NCI-H82 treated with DMSO at 0.1 percent for 48 hours (cell line): ENCODE measurements around the gene CARM1.
"Not testable (repeated sequence)": the region's sequence is repeated elsewhere in the genome, so short reads cannot be mapped to it uniquely, and the experiment has no call there.

Source experiments
- DNase-seq: peaks from one replicate; lab custom pipeline; 2025; ENCODE audit not compliant: unreplicated experiment; lab: John Stamatoyannopoulos, UW

CARM1 gene

DNA sequence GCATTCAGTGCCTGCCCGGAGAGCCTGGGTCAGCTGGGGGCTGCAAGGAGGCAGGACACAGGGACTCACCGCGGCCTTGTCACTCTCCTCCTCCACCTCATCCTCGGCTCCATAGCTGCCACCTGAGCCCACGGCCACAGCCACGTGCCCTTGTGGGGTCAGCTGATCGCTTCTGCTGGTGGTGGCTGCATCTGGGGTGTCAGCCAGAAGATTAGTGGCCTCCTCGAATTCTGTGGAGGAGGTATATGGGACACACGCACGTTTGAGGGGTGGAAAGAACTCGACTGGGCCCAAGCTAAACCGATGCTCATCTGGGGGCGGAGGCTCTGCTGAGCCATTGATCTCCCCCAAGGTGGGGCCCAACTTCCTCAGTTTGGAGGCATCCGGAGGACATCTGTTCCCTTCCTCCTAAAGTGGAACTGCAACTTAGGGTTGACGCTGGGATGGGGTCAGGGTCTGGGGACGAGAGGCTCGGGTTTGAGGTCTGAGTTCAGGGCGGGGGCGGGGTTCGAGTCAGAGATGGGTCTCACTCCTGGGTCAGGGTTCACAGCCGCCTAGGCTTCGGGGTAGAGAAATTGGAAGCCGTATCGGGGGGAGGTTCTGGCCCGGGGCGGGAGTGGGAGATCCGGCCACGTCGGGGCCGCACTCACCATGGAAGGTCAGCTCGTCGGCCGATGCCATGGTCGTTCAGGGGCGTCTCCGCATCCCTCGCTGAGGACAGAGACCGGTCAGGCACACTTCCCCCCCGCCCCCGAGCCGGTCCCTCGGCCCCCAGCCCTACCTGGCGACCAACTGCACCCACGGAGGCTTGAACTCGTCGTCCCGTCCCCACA lies 56.6 kb downstream of the CARM1 start:
- no peak for DNase-seq

DNA sequence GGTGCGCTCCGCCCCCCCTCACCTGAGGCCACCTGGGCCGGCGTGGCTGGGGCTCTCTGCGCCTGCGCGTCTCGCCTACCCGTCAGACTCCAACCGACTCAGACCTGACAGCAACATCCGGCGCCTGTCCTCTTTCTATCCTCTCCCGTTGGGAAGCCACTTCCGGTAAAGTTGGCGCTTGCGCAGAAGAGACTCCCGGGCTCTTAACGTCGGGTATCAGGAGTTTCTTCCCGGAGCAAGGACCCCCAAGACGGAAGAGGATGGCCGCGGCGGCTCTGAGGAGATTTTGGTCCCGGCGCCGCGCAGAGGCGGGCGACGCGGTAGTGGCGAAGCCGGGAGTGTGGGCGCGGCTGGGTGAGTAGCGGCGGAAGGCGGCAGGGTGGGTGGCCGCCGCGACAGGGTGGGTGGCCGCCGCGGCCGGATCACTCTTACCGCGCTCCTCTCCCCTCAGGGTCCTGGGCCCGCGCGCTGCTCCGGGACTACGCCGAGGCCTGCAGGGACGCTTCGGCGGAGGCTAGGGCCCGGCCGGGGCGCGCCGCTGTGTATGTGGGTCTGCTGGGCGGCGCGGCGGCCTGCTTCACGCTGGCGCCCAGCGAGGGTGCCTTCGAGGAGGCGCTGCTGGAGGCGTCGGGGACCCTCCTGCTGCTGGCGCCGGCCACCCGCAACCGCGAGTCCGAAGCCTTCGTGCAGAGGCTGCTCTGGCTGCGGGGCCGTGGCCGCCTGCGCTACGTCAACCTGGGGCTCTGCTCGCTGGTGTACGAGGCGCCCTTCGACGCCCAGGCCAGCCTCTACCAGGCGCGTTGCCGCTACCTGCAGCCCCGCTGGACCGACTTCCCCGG lies 57.4 kb downstream of the CARM1 start, which contains the start of the genes TIMM29 and YIPF2:
Gene TIMM29, plus strand, starts transcription at position 249 of the 839 bp plus-strand sequence. Its CDS starts 12 bp downstream, at position 261.
Gene YIPF2, minus strand, starts transcription at position 77 of the 839 bp plus-strand sequence. CDS start 229 bp downstream, outside the sequence.
- peak; percentile 92 for DNase-seq

DNA sequence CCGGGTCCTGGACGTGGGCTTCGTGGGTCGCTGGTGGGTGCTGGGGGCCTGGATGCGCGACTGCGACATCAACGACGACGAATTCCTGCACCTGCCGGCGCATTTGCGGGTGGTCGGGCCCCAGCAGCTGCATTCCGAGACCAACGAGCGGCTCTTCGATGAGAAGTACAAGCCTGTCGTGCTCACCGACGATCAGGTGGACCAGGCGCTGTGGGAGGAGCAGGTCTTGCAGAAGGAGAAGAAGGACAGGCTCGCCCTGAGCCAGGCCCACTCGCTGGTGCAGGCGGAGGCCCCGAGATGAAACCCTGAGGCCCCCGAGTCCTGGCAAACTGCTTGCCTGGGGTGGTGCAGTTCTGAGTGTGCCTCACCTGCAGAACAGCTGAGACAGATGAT lies 58.0 kb downstream of the CARM1 start:
- DNase-seq: no peak

DNA sequence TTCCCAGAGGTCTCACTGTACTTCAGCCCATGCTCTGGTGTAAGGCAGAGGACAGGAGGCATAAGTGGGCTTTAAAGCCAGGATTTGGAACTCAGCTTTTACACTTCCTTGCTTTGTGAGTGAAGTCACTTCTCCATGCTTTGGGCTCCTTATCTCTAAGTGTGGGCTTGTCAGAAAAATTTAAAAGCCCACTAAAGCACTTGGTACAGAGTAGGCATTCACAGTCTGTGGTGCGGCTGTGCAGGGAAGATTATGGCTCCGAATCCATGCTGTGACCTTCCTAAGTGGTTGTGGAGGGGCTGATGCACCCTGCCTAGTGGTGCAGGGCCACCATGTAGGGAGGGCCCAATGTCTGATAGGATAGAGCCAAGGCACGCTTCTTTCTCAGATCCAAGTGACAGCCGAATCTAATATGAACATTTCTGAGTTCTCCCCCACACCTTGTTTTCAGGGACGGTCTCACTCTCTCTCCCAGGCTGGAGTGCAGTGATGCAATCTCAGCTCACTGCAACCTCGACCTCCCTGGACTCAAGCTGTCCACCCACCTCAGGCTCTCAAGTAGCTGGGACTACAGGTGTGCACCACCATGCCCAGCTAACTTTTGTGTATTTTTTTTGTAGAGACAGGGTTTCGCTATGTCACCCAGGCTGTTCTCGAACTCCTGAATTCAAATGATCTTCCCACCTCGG lies 64.2 kb downstream of the CARM1 start:
- DNase-seq: no peak

DNA sequence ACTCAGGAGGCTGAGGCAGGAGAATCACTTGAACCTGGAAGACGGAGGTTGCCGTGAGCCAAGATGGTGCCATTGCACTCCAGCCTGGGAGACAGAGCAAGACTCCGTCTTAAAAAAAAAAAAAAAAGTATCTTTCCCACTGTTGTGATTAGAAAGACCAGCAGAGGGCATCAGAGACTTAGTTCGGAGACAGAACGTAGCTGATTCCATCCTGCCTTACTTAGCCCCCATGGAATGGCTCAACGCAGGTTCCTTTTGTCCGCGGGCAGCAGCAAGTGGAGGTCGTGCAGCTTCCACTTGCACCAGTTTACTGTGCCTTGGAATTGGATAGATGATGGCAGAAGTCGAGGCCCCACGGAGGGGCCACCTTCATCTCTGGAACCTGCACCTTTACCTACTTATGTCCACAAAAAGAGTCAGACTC lies 65.3 kb downstream of the CARM1 start:
- peak; percentile 73 for DNase-seq

DNA sequence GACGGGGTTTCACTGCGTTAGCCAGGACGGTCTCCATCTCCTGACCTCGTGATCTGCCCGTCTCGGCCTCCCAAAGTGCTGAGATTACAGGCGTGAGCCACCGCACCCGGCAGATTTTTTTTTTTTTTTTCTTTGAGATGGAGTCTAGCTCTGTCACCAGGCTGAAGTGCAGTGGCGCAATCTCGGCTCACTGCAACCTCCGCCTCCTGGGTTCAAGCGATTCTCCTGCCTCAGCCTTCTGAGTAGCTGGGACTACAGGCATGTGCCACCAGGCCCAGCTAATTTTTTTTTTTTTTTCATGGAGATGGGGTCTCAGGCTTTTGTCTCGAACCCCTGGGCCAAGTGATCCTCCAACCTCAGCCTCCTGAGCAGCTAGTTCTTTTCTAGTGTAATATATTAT lies 70.3 kb downstream of the CARM1 start:
- DNase-seq: not testable (repeated sequence)

DNA sequence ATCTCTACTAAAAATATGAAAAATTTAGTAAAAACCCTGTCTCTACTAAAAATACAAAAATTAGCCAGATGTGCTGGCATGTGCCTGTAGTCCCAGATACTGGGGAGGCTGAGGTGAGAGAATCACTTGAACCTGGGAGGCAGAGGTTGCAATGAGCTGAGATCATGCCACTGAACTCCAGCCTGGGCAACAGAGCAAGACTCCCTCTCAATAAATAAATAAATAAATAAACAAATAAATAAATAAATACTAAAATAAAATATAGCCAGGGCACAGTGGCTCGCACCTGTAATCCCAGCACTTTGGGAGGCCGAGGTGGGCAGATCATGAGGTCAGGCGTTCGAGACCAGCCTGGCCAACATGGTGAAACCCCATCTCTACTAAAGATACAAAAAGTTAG lies 72.1 kb downstream of the CARM1 start:
- not testable (repeated sequence) for DNase-seq

DNA sequence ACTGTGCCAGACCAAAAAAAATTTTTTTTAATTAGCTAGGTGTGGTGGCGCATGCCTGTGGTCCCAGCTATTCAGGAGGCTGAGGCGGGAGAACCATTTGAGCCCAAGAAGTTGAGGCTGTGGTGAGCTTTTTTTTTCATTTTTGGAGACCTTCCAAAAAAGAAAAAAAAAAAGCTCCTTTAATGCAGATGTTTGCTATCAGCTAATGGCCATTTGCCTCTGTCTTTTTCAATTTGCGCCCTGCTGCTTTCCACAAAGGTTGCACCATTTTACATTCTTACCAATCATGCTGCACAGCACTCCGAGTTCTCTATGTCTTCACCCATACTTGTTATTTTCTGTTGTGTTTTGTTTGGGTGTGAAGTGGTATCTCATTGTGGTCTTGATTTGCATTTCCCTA lies 73.9 kb downstream of the CARM1 start:
- DNase-seq: no peak

DNA sequence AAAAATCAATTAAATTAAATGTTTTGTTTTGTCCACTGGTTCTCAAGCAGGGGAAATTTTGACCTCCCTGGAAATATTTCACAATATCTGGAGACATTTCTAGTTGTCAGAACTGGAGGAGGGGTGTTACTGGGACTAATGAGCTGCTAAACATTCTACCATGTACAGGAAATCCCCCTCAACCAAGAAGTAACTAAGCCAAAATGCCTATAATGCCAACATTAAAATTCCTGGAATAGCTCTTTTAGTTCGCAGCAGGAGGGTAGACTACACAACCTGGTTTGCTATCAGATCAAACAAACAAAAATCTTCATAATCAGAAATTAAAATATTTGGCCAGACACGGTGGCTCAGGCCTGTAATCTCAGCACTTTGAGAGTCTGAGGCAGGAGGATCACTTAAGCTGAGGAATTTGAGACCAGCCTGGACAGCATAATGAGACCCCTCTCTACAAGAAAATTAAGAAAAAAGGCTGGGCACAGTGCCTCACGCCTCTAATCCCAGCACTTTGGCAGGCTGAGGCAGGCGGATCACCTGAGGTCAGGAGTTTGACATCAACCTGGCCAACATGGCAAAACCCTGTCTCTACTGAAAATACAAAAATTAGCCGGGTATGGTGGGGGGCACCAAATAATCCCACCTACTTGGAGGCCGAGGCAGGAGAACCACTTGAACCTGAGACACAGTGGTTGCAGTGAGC lies 75.8 kb downstream of the CARM1 start:
- DNase-seq: no peak

DNA sequence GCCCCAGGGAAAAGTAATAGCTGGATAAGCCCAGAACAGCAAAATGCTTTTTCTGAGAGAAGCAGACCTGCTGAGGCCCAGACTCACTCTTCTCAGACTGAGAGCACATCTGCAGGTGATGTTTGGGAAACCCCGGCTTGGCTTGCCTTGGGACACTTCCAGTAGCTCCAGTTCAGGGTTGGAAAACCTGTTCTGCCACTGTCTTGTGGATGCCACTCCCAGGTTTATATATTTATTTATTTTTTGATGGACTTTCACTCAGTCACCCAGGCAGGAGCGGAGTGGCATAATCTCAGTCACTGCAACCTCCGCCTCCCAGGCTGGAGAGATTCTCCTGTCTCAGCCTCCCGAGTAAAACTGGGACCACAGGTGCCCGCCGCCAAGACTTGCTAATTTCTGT lies 81.5 kb downstream of the CARM1 start:
- DNase-seq: no peak

DNA sequence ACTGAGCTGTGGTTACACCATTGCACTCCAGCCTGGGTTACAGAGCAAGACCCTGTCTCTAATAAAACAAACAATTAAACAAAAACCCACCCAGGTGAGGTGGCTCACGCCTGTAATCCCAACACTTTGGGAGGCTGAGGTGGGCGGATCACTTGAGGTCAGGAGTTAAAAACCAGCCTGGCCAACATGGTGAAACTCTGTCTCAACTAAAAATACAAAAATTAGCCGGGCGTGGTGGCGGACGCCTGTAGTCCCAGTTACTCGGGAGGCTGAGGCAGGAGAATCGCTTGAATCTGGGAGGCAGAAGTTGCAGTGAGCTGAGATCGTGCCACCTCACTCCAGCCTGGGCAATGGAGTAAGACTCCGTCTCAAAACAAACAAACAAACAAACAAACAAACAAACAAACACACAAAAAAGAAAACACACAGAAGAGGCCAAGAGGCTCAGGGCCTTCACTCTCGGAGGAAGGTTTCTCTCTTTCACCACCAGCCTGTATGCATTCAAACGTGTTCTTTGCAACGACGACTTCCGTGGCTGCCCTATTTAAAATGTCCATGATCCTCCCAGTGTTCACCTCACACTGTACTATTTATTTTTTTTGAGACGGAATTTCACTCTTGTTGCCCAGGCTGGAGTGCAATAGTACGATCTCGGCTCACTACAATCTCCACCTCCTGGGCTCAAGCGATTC lies 88.1 kb downstream of the CARM1 start:
- DNase-seq: not testable (repeated sequence)

DNA sequence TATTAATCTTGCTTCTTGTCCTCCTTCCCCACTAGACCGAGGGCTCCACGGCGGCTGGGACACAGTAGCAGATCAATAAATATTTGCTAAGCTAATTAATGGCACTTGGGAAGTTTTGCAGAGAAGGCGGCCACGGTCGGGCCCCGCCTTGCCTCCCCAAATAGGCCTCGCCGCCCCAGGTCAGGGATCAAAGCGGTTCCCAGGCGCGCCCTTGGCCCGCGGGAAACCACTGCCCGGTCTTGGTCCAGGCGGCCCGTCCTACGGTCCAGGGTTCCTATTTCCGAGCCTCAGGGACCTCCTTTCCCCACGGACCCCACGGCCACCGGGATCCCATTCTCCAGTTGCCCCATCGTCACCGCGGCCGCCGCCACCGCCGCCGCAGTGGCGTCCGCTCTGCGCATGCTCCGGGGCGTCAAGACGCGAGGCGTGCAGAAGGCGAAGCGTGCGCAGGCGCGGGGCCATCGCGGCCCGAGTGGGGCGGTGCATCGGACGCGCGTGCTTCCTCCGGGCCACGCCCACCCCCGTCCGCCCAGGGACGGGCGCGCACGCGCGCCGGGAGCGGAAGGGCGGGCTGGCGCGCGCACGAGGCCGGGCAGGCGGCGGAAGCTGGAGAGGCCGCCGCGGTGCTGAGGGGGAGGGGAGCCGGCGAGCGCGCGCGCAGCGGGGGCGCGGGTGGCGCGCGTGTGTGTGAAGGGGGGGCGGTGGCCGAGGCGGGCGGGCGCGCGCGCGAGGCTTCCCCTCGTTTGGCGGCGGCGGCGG lies 89.1 kb downstream of the CARM1 start, which contains the start of gene SMARCA4:
Gene SMARCA4, plus strand, starts transcription at position 717 of the 759 bp plus-strand sequence. CDS start 23,122 bp downstream, outside the sequence.
- DNase-seq: peak; percentile 42

DNA sequence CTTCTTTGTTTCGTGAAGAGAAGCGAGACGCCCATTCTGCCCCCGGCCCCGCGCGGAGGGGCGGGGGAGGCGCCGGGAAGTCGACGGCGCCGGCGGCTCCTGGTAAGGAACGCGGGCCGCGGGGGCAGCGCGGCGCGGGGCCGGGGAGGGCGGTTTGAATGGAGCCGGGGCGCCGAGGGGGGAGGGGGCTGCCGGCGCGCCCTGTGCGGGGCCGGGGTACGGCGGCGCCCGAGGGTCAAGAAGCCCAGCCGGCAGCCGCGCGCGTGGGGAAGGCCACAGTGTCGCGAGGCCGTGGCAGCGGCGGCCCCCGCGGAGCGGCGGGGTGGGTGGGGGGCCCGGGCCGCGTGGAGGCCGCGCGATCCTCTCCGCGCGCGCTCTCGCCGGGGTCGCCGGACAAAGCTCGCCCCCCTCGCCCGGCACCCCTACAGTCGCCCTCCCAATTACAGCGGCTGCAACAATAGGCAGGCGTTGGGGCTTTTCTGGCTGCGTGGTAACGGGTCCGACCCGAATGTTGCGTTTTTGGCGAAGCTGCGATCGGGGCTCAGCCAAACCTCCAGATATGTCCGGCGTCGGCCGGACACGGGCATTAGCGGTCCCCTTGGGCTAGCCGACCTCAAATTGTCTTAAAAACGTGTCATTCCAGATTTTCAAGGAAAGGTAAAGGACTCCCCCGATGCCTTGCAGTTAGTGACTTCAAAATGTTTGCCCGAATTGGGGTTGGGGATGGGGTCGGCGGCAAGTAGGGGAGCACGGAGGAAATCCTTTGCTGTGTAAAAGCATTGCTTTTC lies 89.9 kb downstream of the CARM1 start:
- no peak for DNase-seq

DNA sequence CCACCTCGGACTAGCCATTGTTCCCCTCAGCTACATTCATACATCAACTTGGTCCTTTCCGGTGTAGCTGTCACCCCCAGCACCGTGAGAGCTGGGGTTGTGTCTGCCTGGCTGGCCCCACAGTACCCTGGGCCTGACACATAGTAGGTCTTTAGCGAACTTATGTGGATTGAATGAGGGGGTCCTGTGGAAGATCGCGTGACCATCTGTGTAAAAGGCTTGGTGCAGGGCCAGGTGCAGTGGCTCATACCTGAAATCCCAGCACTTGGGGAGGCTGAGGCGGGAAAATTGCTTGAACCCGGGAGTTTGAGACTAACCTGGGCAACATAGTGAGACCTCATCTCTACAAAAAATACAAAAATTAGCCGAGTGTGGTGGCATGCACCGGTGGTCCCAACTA lies 91.5 kb downstream of the CARM1 start:
- DNase-seq: no peak

DNA sequence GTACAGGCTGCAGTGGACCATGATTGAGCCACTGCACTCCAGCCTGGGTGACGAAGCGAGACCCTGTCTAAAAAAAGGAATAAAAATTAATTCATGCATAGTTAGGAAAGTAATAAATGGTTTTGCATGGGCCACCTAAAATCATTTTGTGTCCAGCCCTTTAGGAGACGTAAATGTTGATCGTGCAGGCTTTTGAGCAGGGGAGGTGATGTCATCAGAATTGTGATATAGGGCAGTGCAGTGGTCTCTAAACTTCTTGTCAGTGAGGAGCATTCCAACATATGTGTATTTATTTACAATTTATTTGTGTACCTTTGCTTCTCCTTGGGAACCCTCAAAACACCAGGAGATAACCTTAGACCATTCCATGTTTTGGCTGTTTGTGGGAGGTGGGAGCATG lies 92.5 kb downstream of the CARM1 start:
- no peak for DNase-seq

DNA sequence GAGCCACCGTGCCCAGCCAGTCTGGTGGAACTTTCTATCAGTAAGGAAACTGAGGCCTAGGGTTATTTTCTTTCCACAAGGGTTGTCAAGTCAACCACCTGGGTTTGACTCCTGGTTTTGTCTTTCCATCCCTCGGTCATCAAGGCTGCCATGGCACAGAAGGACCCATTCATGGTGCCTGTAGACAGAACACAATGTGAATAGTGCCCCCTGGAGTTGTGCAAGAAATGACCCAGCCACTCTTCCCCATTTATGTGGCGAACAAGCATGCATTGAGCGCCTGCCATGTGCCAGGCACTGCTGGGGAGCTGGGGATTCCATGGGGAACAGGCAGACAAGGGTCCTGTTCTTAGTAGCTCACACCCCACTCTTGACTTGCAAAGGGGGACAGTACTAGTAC lies 93.5 kb downstream of the CARM1 start:
- no peak for DNase-seq

DNA sequence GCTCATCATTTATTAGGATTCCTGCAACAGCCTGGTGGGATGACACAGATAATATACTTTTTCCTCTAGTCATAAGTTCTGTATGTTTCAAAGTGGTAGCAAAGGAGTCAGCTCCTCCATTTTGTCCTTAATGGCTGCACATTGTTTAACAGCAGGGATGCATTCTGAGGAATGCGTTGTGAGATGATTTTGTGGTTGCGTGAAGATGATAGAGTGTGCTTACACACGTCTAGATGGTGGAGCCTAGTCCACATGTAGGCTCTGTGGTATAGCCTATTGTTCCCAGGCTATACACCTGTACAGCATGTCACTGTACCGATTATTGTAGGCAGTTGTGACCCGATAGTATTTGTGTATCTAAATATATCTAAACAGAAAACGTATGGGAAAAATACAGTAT lies 94.0 kb downstream of the CARM1 start:
- DNase-seq: no peak

DNA sequence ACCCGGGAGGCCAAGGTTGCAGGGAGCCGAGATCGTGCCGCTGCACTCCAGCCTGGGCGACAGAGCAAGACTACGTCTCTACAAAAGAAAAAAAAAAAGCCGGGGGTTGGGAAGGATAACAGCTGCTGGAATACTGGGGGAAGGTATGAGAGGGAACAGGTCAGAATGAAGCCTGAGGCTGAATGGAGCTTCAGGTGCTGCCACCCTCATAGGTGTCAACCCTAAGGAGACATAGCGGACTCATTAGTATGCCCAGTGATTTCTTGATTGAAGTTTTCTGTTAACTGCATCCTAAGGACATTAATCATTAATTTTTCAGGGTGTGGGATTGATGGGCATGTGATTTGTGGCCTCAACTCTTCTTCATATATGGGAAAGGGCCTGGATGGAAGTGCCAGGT lies 95.5 kb downstream of the CARM1 start:
- no peak for DNase-seq
